GM21717 (cell line): Measurements from ENCODE around the gene POGK.
A peak's percentile ranks its signal among the peaks of the same experiment; 100 is the strongest.
"Not testable (repeated sequence)": the region's sequence is repeated elsewhere in the genome, so short reads cannot be mapped to it uniquely, and the experiment has no call there.

Experiments
- ATAC-seq: cut with Tn5 transposase; IDR thresholded peaks from one replicate; pipeline ENCODE4 v1.9.1; 2021; ENCODE audit warnings: mild to moderate bottlenecking, moderate library complexity; ENCODE audit not compliant: unreplicated experiment

Gene POGK, protein sequence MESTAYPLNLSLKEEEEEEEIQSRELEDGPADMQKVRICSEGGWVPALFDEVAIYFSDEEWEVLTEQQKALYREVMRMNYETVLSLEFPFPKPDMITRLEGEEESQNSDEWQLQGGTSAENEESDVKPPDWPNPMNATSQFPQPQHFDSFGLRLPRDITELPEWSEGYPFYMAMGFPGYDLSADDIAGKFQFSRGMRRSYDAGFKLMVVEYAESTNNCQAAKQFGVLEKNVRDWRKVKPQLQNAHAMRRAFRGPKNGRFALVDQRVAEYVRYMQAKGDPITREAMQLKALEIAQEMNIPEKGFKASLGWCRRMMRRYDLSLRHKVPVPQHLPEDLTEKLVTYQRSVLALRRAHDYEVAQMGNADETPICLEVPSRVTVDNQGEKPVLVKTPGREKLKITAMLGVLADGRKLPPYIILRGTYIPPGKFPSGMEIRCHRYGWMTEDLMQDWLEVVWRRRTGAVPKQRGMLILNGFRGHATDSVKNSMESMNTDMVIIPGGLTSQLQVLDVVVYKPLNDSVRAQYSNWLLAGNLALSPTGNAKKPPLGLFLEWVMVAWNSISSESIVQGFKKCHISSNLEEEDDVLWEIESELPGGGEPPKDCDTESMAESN

DNA sequence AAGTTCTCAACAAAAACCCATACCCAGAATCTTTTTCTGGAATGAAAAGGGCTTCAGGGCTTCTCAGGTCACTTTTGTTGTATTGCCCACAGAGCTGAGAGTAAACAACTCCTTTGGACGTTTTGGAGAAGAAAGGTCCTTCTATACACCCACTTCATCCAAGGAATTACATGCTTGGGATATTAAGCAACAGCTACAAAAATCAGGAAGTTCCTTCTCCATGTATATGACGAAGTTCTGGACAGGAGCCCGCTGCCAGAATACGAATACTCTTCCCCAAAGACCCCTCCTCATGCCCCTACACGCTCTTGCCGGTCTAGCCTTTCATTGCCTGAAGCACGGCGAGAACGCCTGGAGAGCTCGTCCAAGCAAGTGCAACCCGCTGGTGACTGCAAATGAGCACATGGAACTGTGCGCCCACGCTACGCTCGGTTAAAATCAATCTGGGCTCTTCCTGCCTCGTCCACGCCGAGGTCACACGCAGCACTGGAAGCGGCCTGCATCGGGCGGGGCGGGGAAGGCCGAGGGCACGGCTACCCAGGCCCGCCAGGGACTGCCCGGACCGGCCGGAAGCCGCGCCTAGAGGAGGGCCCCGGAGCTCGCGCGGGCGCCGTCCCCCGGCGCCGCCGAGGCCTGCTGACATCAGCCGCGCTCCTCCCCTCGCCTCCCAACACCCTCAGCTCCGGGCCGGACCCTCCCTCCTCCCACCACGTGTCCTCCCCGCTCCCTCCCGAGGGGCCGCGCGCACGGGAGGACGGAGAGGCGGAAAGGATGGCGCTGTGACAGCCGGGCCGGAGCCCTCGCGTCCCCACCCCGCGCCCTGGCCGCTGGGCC lies at the start of gene POGK:
Gene POGK, plus strand, starts transcription at position 710 of the 834 bp plus-strand sequence. CDS start 1,482 bp downstream, outside the sequence.
- peak; percentile 98 for ATAC-seq

DNA sequence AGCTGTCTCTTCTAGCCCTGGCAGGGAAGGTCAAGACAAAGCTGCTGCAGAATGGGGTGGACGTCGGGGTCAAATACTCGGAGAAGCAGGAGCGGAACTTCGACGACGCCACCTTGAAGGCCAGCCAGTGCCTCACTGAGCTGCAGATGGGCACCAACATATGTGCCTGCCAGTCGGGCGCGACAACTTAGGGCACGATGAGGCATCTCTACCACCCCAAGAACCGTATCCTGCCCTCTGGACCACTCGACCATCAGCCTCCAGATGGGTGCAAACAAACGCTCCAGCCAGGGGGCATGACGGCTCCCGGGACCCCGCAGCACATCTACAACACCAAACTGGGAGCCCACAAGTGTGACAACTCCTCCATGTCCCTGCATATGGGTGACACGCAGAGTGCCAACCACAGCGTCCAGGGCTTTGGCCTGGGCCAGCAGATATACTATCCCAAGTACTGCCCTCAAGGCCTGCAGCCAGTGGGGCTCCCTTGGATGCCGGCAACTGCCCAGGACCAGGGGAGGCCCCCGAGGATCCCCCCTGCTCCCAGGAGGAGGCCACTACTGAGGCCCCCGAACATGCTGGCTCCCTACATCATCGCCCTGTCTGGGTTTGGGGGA lies 42.5 kb upstream of the POGK start:
- ATAC-seq: no peak

DNA sequence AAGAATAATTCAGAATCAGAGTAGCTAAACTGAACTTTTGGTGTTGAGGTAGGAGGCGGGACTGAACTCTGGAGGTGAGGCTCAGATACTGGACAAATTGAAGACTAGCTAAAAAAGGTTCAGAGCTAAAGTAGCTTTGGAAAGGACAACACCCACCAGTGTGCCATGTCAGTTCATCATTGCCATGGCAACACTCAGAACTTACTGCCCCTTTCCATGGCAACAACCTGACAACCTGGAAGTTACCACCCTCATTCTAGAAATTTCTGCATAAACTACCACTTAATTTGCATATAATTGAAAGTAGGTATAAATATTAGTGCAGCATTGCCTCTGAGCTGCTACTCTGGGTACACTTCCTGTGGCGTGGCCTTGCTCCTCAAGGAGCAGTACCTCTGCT lies 30.3 kb upstream of the POGK start:
- ATAC-seq: no peak

DNA sequence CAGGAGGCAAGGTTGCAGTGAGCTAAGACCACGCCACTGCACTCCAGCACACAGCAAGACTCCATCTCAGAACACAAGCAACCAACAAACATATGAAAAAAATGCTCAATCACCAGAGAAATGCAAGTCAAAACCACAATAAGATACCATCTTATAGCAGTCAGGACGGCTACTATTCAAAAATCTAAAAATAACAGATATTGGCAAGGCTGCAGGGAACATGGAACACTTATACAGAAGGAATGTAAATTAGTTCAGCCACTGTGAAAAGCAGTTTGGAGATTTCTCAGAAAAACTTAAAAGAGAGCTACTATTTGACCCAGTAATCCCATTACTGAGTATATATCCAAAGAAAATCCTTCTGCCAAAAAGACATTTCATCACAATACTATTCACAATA lies 27.6 kb upstream of the POGK start:
- ATAC-seq: no peak

DNA sequence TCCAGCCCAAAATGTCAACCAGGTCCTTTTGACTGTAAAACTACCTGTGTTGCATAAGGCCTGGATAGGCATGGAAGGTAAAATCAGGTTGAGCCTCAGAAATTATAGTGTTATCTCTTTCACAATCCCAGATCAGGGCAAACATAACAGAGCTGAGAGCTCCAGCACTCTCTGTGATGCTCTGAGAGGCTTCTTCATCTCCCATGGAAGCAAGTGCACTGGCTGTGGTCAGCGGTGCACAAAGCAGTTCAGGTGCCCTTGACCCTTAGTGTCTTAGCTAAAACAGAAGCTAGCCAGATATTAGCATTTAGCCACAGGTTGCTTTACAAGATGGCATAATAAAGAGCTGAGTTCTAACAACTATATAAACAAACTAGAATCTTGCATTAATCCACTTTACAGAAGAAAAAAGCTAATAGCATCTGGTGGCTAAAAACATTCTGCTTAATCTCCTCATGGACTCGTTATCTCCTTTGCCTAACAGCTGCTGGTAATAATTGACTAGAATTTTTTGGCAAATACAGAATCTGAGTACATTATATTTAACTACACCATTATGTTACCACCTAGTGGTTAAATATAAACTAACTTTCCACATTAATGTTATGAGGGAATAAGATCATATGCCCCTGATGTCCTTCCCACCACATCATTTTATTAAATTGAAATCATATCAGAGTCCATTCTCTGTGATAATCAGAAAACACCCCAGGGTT lies 25.6 kb upstream of the POGK start:
- ATAC-seq: no peak

DNA sequence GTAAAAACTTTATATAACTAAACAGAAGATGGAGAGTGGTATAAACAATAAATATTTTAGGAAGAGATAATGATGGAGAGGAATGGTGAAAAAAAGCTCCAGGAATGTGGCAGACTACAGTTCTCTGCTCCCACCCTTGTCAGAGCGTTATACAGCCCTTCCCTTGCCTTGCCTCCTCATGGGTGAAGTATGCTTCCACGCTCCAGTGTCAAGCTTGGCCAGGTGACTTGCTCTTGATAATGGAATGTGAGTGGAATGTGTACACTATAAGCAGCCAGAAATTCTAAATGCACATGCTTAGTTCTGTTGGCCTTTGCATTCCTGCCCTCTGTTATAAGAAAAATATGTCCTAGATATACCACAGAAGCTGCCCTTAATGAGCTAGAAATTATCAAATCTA lies 24.7 kb upstream of the POGK start:
- ATAC-seq: no peak

DNA sequence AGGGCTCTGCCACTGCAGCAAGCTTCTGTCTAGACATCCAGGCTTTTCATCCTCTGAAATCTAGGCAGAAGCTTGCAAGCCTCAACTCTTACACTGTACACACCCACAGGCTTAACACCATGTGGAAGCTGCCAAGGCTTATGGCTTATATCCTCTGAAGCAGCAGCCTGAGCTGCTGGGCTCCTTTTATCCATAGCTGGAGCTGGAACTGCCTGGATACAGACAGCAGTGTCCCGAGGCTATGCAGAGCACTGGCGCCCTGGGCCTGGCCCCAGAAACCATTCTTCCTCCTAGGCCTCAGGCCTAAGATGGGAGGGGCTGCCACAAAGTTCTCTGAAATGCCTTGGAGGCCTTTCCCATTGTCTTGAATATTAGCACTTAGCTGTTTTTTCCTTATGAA lies 19.3 kb upstream of the POGK start:
- no peak for ATAC-seq

DNA sequence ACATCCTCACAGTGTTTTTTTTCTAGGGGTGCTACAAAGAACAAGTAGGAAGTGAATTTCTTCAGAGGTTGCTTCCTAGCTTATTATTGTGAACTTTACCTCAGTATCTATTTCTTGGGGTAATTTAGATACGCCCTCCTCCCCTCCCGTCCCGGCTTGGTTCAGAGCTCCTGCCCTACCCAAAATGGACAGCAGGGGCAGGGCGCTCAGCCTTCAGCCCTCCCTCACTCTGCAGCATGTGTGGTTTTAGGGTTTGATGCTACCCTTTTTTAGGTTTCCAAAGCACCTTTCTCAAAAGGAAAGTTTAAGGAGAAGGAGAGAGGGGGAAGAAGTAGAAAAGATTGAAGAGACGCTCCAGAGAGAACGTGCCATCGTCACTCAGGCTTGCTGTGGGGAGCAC lies 16.9 kb upstream of the POGK start:
- ATAC-seq: no peak

DNA sequence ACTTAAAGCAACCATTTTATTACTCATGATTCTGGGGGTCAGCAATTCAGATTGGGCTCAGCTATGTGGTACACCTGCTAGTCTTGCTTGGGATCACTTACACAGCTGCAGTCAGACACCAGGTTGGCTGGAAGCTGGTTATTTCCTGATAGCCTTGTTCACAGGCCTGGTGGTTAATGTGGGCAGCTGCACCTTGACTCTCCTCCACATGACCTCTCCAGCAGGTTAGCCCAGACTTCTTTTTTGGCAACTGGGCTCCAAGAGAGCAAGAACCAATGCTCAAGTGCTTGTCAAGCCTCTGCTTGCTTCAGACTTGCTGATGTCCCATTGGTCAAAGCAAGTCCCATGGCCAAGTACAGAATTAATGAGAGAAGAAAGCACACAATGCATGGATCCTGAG lies 11.8 kb upstream of the POGK start:
- ATAC-seq: no peak

DNA sequence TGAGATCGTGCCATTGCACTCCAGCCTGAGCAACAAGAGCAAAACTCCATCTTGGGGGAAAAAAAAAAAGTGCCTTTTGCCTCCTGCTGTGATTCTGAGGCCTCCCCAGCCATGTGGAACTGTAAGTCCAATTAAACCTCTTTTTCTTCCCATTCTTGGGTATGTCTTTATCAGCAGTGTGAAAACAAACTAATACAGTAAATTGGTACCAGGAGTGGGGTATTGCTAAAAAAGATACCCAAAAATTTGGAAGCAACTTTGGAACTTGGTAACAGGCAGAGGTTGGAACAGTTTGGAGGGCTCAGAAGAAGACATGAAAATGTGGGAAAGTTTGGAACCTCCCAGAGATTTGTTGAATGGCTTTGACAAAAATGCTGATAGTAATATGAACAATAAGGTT lies 9.5 kb upstream of the POGK start:
- ATAC-seq: not testable (repeated sequence)

DNA sequence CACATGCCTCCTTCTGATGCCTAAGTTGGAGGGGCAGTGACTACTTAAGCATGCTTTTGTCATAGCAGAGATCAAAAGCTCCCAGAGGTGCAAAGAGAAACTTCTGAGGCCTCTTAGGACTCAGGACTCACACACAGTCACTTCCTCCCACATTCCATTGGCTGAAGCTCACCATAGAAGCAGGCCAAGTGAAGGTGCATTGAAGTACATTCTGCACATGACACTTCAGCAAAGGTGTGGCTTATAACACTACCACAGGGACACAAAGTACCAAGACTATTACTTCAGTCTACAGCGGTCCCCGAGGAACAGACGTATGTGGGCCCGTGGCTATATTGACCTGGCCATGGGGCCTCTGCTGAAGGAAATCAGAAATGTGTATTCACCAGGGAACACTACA lies 2.5 kb upstream of the POGK start:
- ATAC-seq: no peak

DNA sequence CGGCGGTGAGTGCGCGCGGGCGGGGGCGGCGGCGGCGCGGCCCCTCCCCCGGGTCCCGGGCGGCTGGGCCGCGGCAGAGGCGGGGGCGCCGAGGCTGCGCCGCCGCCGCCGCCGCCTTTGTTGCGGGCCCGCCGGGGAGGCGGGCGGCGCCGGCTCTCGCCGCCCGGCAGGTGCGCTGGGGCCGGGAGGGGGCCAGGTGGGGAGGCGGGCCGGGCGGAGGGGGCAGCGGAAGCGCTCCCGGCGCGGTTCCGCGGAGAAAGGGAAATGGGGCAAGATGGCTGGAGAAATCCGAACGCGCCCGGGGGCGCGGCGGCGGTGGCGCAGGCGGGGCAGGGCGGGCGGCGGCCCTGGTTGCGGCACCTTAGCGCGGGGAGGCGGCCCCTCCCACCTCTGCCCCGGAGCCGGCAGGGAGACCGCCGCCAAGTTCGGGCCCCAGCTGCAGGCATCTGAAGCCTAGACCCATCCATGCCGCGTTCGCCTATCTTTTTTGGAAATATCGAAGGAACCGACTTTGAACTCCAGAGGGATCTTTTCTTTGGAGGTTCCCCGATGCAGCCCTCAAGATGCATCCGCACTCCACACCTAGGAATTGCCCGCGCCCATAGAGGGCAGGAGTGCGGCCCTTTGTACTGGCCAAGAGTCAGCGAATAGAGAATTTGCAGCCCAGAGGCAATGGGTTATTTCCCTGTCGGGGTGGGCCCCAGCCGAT lies 479 bp downstream of the POGK start:
- ATAC-seq: peak; percentile 36

DNA sequence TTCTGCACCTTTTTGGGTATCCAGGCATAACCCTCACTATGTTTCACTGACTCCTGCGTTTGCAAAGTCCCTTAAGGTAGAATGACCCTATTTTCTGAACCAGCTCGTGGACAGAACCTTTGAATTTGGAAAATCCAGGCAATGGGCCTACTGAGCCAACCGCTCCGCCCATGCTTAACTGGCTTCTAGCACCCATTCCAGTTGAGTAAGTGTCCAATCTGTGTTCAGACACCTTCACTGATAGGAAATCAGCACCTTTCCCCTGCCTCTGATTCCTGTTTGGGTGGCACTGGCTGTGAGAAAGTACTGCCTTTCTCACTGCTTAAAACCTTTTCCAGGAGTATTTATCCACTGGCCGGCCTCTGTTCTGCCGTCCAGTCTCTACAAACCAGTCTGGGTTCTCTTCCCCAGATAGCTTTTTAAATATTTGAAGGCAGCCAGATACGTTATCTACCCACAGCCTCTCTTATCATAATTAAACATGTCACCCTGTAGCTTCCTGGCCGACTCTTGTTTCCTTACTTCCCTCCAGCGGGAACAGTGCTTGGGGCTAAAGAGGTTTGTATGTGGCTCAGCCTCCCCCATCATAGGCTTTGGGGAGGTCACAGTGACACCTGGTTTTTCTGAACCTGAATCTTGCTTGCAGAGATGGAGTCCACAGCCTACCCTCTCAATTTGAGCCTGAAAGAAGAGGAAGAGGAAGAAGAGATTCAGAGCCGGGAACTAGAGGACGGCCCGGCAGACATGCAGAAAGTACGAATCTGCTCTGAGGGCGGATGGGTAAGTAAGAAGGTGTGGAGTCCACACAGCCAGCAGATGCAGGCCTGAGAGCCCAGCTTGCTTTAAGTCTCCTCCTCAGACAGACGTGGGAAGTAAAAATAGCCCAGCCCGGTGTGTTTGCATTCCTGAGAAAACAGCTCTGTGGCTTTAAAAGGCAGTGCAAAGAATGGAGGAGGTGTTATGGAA lies 1.3 kb downstream of the POGK start:
- no peak for ATAC-seq

DNA sequence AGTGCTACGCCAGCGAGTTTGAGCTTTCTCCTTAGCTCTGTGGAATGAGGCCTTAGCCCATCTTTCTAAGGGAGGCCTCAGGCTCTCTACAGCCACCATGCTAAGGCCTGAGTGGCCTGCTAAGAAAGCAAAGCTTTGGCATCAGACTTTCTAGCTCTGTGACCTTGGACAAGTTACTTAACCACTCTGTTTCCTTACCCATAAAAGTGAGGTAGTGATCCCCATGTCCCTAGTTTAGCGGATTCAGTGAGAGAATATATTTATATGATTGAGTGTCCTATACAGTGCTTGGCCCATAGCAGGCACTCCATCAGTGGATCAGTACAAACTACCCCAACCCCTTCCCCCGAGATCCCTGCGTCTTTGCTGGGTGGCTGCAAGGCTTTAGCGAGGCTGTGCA lies 4.0 kb downstream of the POGK start:
- ATAC-seq: no peak

DNA sequence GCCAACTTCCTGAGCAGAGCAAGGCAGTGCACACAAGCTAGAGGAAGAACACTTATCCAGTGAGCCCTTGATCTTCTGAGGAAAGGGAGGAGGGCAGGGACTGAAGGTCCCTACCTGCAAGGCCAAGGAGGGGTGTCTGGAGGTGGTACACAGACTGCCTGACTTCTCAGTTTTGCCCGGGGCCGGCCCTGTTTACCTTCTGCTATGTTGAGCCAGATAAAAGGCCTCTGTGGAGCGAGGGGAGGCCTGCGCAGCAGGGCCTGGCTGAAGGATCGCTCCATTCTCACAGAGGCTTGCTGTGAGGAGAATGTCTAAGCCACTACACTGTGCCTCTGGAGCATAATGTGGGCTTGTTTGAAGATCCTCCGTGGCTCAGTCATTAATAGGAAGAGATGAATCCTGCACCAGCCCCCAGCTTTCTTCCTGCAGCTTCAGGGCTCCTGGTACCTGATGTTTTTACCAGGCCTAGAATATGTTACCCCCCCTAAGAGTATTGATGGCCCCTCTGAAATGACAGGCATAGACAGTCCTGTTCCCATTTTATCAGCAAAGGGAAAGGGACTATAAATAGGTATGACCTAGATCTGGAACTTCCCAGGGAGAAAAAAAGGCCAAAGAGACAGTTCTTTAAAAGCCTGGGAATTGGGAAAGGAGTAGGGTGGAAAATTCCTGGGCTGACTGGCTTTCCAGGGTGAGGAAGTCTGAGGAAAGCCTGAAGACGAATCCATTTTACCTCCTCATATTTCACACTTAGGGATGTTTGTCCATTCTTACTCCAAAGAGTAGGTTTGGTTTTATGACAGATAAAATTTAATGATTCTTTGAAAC lies 4.7 kb downstream of the POGK start:
- no peak for ATAC-seq

DNA sequence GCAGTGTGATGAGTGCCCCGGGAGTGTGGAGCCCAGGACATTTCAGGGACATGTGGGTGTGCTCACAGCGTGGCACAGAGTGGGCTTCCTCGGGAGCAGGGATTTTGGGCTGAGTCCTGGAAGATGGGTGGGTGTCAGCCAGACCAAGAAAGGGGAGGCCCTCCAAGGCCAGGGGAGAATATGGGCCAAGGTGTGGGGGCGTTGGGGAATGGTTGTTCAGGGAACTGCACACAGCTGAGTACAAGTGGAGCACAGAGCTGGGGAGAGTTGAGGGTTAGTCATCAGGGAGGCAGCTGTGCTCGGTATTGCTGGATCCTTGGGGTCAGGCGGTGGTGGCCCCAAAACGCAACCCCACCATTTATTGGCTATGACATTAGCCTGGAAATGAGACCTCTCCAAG lies 5.5 kb downstream of the POGK start:
- ATAC-seq: no peak

DNA sequence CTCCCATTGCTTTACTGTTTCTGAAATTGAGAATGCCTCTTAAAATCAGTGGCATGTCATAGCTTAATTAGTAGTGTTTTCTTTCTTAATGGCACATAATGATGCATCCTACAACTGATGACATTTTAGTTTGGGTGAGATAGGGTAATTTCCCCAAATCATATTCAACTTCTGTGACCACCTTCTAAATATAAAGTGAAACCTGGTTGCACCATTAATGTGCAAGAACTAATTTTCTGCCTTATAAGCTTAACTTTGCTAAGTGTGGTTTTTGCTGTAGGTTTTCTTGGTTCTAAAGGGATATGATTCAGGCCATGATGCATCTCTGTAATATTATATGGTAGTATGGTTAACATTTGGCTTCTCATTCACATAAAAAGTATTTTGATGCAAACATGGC lies 8.9 kb downstream of the POGK start:
- no peak for ATAC-seq

DNA sequence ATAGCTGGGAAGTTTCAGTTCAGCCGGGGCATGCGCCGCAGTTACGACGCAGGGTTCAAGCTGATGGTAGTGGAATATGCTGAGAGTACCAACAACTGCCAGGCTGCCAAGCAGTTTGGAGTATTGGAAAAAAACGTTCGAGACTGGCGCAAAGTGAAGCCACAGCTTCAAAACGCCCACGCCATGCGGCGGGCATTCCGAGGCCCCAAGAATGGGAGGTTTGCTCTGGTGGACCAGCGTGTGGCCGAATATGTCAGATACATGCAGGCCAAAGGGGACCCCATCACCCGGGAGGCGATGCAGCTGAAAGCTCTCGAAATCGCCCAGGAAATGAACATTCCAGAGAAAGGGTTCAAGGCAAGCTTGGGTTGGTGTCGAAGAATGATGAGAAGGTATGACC lies 9.9 kb downstream of the POGK start:
- no peak for ATAC-seq
